Liver (tissue), 3 donors: Measurements from ENCODE around the gene GINS2.

ENCODE experiments used
- JUND ChIP-seq, 2 donors: IDR thresholded peaks; 2 replicates each; pipeline ENCODE4 v1.6.1; 2016; ENCODE audit warnings: antibody characterized with exemption in 2 of 2
- TAF1 ChIP-seq: conservative IDR thresholded peaks from 2 replicates; pipeline ENCODE4 v1.6.1; 2016; ENCODE audit warnings: antibody characterized with exemption, mild to moderate bottlenecking
- TF ChIP-seq, protein P1 (sequence below): IDR thresholded peaks from 2 replicates; pipeline ENCODE4 v1.6.1; 2016; ENCODE audit warnings: antibody characterized with exemption
- TF ChIP-seq, protein P2 (sequence below): fragments of 150-350 bp; IDR thresholded peaks from 2 replicates; pipeline ENCODE4 v1.5.1; 2017; ENCODE audit warnings: improper control_type of control experiment, low read depth, low read length; ENCODE audit not compliant: missing input control
- donor health status: healthy.
- donor health status: healthy.

DNA sequence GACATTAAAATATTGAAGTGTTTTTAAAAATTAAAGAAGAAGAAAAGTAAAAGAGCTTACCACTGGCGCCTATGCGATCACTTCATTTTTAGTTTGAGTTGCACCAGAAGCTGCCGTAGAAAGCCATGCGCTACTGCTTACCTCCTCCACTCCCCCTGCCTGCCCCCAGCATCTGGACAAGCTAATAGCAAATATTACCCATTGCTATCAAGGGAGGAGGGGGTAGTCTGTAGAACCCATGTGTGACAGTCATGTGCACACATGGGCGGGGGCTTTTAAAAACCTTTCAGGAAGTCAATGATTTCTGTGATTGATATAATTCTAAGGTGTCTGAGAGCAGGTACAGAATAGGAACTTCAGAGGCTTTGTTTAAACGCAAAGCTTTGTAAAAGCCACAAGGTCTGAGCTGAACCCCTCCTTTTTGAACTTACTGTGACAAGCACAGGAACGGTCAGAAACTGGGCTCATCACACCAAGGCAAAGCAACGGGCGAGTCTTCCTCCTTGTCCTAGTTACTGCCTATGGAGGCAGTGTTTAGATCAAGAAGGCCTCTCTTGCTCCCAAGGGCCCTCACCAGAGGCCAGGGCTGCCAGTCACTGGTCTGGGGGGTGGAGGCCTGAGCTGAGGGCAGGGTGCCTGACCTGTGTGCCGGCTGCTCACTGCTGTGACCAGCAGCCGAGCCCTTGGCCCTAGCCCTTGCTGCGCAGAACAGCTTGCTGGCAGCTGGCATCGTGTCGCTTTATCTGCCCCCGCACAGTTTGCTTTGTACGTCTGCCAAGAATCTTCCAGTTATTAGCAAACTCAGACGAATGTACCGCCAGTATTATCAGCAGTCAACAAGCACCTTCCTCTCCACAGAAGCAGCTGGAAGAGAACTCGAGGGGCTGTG lies 15.0 kb downstream of the GINS2 start:
- peak in 1 of 2 donors; percentile 81 for TF ChIP-seq JUND (IDR thresholded peaks at IDR 0.05)
- TF ChIP-seq, protein P1, sequence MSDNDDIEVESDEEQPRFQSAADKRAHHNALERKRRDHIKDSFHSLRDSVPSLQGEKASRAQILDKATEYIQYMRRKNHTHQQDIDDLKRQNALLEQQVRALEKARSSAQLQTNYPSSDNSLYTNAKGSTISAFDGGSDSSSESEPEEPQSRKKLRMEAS: peak; percentile 90
- no peak for TF ChIP-seq TAF1
- TF ChIP-seq, protein P2, sequence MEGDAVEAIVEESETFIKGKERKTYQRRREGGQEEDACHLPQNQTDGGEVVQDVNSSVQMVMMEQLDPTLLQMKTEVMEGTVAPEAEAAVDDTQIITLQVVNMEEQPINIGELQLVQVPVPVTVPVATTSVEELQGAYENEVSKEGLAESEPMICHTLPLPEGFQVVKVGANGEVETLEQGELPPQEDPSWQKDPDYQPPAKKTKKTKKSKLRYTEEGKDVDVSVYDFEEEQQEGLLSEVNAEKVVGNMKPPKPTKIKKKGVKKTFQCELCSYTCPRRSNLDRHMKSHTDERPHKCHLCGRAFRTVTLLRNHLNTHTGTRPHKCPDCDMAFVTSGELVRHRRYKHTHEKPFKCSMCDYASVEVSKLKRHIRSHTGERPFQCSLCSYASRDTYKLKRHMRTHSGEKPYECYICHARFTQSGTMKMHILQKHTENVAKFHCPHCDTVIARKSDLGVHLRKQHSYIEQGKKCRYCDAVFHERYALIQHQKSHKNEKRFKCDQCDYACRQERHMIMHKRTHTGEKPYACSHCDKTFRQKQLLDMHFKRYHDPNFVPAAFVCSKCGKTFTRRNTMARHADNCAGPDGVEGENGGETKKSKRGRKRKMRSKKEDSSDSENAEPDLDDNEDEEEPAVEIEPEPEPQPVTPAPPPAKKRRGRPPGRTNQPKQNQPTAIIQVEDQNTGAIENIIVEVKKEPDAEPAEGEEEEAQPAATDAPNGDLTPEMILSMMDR: no peak
